NCI-H524 treated with DMSO at 0.1 percent for 48 hours (cell line): Measurements from ENCODE around the gene THAP4.
"Not testable (repeated sequence)": the region's sequence is repeated elsewhere in the genome, so short reads cannot be mapped to it uniquely, and the experiment has no call there.

Experiments used
- DNase-seq: peaks from one replicate; lab custom pipeline; 2025; lab: John Stamatoyannopoulos, UW

Gene THAP4

DNA sequence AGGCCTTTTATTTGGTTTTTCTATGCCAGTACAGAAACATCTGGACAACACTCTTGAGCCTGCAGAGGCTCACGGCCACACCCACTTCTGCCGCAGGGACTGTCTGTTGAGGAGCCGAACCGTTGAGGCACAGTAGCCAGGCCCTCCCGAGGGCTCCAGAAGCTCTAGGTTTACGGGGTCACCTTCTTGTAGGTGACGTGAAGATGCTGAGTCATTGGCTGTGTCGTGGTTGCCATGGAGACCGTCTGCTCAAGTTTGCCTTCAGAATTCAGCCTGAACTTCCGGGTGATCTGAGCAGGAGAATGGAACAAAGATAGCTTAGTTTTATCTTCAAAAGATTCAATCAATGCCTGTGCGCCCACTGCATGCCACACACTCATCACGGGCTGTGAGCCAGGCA is 52.5 kb downstream of the THAP4 start:
- DNase-seq = no peak

GRCh38 chr2:241582806-241583205 is 54.2 kb downstream of the THAP4 start:
- DNase-seq = no peak

DNA sequence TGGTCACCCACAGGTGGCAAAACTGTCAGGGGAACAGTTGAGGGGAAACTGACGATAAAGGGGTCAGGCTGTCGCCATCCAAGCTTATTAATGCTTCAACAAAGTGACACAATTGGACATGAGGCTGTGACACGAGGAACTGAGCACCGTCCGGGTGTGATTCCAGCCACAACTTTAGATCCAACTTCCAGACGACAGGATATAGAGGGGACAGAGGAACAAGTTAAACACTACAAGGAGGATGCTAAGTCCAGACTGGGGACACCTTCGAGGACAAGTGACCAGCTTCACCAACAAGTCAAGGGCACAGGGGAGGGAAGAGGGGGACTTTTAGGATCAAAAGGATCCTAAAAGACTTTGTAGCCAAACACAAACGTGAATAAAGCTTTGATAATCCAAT is 54.6 kb downstream of the THAP4 start:
- DNase-seq = no peak

DNA sequence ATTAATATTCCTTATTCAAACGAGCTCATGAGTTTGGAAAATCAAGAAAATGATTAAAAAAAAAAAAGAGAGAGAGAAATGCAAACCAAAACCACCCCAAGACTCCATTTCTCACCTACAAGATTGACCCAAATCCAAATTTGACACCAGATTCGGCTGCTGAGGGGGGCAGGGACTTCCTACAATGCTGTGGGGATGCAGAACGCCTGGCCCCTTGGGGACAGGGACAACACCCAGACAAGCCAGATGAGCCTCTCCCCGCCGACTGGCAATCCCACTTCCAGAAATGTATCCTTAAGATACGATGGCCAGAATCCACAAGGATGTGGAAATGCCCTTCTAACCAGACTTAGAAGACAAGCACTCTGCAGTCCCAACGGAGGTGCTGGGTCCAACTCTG is 57.7 kb downstream of the THAP4 start:
- no peak for DNase-seq

- no peak for DNase-seq
Observed at GRCh38 chr2:241577413-241578122, 59.4 kb downstream of the THAP4 start.

DNA sequence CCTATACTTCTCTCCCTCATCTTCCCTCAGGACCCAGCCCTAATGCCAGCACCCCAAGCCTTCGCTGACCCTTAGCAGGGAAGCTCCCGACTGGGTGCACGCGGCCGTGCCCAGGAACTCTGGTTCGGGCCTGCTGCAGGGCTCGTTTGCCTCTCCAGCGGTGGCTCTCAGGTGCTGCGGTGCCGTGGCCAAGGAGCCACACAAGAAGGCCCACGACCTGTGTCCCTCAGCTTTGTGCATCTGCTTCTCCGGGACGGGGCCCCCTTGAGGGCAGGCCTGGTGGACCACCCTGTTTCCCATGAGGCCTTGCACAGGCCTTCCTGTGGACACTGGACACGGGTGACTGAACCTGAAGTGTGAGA is 60.7 kb downstream of the THAP4 start:
- DNase-seq = no peak

- no peak for DNase-seq
Observed at GRCh38 chr2:241575624-241576292, 61.2 kb downstream of the THAP4 start.

DNA sequence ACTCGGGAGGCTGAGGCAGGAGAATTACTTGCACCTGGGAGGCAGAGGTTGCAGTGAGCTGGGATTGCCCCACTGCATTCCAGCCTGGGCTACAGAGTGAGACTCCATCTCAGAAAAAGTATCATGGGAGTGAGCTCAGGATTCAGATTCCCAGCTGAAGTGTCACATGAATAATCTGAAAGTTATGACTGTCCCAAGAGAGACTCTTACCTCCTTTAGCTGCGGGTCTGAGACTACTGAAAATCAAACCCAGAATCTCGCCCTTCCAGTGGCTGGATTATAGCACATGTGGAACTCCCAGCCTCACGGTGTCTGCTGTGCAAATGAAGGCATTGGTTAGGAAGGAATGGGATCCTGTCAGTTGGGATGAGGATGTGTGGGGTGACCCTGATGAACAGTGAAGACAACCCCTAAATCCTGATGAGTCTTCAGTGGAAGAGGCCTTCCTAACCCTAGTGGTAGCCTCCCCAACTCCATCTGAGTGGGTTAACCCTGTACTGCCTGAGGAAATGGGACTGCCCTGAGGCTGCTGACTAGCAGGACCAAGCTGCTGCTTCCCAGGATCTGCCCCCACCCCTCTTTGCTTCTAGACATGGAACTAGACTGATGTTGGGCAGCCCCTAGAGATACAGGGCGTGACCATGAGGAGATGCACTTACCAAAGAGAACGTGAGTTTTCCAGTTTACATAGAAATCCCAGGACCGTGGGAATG is 61.9 kb downstream of the THAP4 start:
- DNase-seq = no peak

DNA sequence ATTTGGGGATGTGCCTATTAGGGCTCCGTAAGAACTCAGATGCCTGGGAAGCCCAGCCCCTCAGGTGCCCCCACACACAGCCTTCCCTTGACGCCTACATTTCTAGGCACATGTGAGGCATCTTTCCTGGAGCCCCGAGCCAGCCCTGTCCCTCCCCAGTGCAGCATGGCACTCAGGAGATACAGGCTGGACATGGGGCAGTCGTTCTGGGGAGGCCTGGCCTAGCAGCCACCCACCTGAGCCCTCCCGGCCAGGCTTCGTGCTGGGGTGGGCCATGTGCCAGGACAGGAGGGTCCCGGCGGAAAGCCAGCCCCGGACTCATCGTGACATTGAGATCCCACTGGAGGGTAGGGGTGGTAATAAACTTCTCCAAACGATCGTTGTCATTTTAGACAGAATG is 63.2 kb downstream of the THAP4 start:
- no peak for DNase-seq

GRCh38 chr2:241572915-241573651 is 63.9 kb downstream of the THAP4 start:
- not testable (repeated sequence) for DNase-seq

DNA sequence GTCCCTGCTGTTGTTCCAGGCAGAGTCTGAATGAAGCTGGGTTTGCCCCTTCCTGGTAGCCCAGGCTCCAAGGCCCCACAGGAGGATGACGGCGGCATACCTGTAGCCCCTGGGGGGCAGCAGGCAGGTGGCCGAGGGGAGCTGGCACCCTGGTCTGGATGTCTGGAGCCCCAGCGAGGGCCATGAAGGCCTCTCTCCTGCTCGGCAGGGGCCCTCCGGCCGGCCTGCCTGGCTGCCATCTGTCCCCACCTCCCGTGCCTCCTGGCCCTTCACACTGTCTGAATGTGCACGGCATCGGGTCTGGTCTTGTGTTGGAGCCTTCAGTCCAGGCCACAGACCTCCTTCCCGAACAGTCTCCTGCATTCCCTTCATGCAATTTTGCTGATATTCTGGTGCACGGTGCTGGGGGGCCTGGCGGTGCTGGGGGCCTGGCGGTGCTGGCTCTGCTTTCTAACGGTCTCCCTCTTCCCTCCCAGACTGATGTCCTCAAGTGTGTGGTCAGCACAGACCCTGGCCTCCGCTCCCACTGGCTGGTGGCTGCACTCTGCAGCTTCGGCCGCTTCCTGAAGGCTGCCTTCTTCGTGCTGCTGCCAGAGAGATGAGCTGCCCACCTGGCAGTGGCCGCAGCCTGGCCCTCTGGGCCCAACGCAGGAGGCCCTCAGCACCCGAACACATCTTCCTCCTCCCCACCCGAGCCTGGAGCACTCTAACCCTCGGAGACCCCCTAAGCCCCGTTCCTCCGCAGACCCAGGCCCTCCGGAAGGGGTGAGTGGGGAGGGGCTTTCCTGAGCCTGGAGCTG is 64.9 kb downstream of the THAP4 start:
- DNase-seq = no peak

DNA sequence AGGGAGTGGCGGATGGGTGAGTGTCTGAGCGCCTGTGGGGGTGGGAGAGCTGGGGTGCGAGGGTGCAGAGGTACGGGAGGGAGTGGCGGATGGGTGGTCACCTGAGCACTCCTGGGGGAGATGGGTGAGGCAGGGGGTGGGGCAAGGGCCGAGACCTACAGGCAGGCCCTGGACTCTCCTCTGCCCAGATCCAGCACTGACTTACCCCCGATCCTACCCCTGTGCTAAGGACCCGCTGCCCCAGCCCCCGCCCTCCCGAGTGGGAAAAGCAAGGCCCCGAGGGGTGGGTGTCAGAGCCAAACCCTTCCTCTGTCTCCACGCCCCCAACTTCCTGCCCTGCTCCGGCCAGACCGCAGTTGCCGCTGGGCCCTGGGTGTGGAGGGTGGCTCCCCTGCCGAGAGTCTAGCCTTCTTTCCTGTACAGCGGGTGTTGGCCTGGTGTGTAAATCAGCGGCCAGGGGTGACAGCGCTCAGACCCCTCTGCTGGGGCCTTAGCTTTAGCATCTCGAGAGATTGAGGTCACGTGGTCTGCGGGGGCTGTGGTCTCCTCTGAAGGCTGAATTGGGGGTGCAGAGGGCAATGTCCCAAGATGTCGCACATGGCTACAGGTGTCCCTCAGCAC is 65.9 kb downstream of the THAP4 start:
- DNase-seq = no peak

- no peak for DNase-seq
Observed at GRCh38 chr2:241569831-241570281, 67.1 kb downstream of the THAP4 start.

- no peak for DNase-seq
Observed at GRCh38 chr2:241568726-241569125, 68.2 kb downstream of the THAP4 start.

- DNase-seq = no peak
Observed at GRCh38 chr2:241567776-241568175, 69.2 kb downstream of the THAP4 start.

- DNase-seq = not testable (repeated sequence)
Observed at GRCh38 chr2:241567266-241567665, 69.7 kb downstream of the THAP4 start.

DNA sequence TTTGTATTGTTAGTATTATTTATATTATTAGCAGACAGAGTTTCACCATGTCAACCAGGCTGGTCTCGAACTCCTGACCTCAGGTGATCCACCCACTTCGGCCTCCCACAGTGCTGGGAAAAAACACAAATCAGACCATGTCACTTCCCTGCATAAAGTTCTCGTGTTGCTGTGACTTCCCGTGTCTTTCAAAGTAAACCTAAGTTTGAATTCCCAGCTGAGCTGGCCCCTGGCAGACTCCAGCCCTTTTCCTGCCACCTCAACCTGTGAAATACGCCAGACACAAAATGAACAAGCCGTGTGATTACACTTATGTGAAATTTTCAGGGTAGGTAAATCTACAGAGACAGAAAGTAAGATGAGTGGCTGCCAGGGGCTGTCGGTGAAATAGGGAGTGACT is 70.5 kb downstream of the THAP4 start:
- no peak for DNase-seq

DNA sequence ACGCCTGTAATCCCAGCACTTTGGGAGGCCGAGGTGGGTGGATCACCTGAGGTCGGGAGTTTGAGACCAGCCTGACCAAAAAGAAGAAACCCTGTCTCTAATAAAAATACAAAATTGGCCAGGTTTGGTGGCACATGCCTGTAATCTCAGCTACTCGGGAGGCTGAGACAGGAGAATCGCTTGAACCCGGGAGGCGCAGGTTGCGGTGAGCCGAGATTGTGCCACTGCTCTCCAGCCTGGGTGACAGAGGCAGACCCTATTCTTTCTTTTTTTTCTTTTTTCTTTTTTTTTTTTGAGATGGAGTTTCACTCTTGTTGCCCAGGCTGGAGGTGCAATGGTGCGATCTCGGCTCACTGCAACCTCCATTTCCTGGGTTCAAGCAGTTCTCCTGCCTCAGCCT is 70.9 kb downstream of the THAP4 start:
- DNase-seq = not testable (repeated sequence)

GRCh38 chr2:241565411-241565810 is 71.5 kb downstream of the THAP4 start:
- no peak for DNase-seq

GRCh38 chr2:241564596-241565410 is 72.2 kb downstream of the THAP4 start:
- DNase-seq = no peak
